Measurements from ENCODE around the gene PRPH.

PRPH gene

DNA sequence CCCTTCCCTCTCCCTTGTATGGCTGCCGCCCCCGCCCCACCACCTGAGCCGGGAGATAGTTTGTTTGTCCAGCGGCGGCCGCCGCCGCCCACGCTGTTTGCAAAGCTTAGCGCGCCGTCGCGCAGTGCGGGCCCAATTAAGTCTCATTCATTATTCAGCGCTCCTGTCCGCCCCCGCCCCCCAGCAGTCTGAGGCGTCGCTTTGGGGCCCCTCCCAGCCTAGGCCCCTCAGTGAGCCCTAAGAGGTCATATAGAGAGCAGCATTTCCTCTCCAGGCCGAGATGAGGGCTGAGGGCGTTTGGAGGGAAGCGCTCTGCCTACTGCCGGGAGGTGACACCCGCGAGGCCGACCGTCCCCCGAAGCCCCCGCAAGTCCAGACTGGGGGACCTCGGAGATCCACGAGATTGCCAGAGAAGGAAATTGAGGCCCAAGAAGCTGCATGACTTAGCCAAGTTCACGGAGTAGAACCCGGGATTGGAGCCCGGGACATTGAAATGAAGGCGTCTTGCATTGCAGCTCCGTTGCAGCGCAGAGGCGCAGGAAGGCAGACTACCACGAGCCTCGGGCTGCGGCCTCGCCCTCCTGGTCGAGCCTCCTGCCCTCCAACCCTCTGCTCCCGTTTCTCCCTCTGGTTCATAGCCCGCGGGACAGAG lies 51.8 kb downstream of the PRPH start, which contains the start of gene DNAJC22:
Gene DNAJC22, plus strand, starts transcription at position 230 of the 652 bp plus-strand sequence. CDS start 1,985 bp downstream, outside the sequence.
- peak within 1 kb of the TSS; percentile 58 for H3K4me3 ChIP-seq (ENCODE audit: low read depth, low read length)
- H3K27me3 ChIP-seq, result peaks cover 20% of the 10 kb centered on the region
- peaks cover 8% of the 10 kb centered on the region for H3K4me1 ChIP-seq
- H3K36me3 ChIP-seq, result no peaks in the 10 kb centered on the region
- H3K9me3 ChIP-seq, result no peaks in the 10 kb centered on the region
- TF ChIP-seq CTCF (IDR thresholded peaks at IDR 0.05; ENCODE audit: low read depth, low read length), result no peak
- DNase-seq, result peak; percentile 52

- TF ChIP-seq CTCF (IDR thresholded peaks at IDR 0.05; ENCODE audit: low read depth, low read length), result peak; percentile 92
- peak; percentile 89 for DNase-seq
- Histone ChIP-seq H3K27me3 (peaks cover 18% of the 10 kb centered on the region), H3K4me1 (peaks cover 8% of the 10 kb centered on the region), H3K4me3 (ENCODE audit: low read depth, low read length) (peak overlapping the region; percentile 58), H3K36me3 (no peaks in the 10 kb centered on the region), H3K9me3 (no peaks in the 10 kb centered on the region)
Measured at GRCh38 chr12:49347311-49348193, 52.6 kb downstream of the PRPH start.

Measured in BE2C (cell line).